Large intestine (tissue), 3 donors: ENCODE data around the gene INHA. TPM values are rescaled to one million over a fixed set of nuclear protein-coding genes. Genes with fewer than 3 reads are reported as not detected.

Experiments
- DNase-seq, 2 donors: peaks; one replicate each; pipeline versions ENCODE4 v3.0.0 to v3.0.0-alpha.2; 2013
- H3K27ac ChIP-seq: one replicate; pipeline ENCODE4 v1.5.1; 2013; ENCODE audit warnings: low read length
- H3K27me3 ChIP-seq: 2 replicates; pipeline ENCODE4 v1.6.1; 2013; ENCODE audit warnings: low read length; ENCODE audit not compliant: control insufficient read depth, insufficient read depth
- H3K36me3 ChIP-seq: 2 replicates; pipeline ENCODE4 v1.6.1; 2013; ENCODE audit warnings: low read length; ENCODE audit not compliant: control insufficient read depth, insufficient read depth
- H3K4me1 ChIP-seq: one replicate; pipeline ENCODE4 v1.6.1; 2013; ENCODE audit warnings: low read length; ENCODE audit not compliant: control insufficient read depth, insufficient read depth
- H3K4me3 ChIP-seq: one replicate; pipeline ENCODE4 v1.5.1; 2013; ENCODE audit warnings: low read length
- H3K9me3 ChIP-seq: one replicate; pipeline ENCODE4 v1.6.1; 2013; ENCODE audit warnings: mild to moderate bottlenecking, low read depth, low read length, moderate library complexity; ENCODE audit not compliant: control insufficient read depth
- WGBS: methylation state at CpG from one replicate; pipeline ENCODE4 v1.1.5; 2013; ENCODE audit warnings: low lambda C conversion rate; ENCODE audit not compliant: insufficient coverage; 5-methylcytosine and 5-hydroxymethylcytosine counted together
- polyA plus RNA-seq: library from polyadenylated mRNA; unstranded; fragments of 120-200 nt; gene quantifications from one replicate; pipeline ENCODE4 v1.2.1, GENCODE V29; 2013

The INHA gene
- polyA plus RNA-seq, 1 donor, result 1.2 TPM

GRCh38 chr2:219566640-219567039 lies 5.5 kb upstream of the INHA start:
- Histone ChIP-seq H3K4me1 (peaks cover 8% of the 10 kb centered on the region), H3K27ac (no peak overlapping the region), H3K27me3 (no peaks in the 10 kb centered on the region), H3K9me3 (peaks cover 4% of the 10 kb centered on the region), H3K36me3 (peaks cover 46% of the 10 kb centered on the region), H3K4me3 (no peak overlapping the region)
- no CpG with 5 or more reads among the region's 11 CpGs for WGBS
- DNase-seq, result no peak

GRCh38 chr2:219567131-219567530 lies 5.0 kb upstream of the INHA start:
- H3K36me3 ChIP-seq, result peaks cover 46% of the 10 kb centered on the region
- H3K4me1 ChIP-seq, result peaks cover 13% of the 10 kb centered on the region
- WGBS, result no CpG with 5 or more reads among the region's 18 CpGs
- no peak for DNase-seq
- H3K9me3 ChIP-seq, result peaks cover 4% of the 10 kb centered on the region
- H3K4me3 ChIP-seq, result no peak overlapping the region
- H3K27me3 ChIP-seq, result no peaks in the 10 kb centered on the region
- no peak overlapping the region for H3K27ac ChIP-seq

- H3K9me3 ChIP-seq, result peaks cover 4% of the 10 kb centered on the region
- H3K4me1 ChIP-seq, result peaks cover 18% of the 10 kb centered on the region
- H3K27me3 ChIP-seq, result no peaks in the 10 kb centered on the region
- peaks cover 39% of the 10 kb centered on the region for H3K36me3 ChIP-seq
- DNase-seq, result no peak
- no CpG with 5 or more reads among the region's 35 CpGs for WGBS
- no peak overlapping the region for H3K4me3 ChIP-seq
- no peak overlapping the region for H3K27ac ChIP-seq
Measured at GRCh38 chr2:219567791-219568361, 4.2 kb upstream of the INHA start.

- Histone ChIP-seq H3K27me3 (no peaks in the 10 kb centered on the region), H3K36me3 (peaks cover 31% of the 10 kb centered on the region), H3K4me3 (no peak overlapping the region), H3K9me3 (peaks cover 4% of the 10 kb centered on the region), H3K4me1 (peaks cover 18% of the 10 kb centered on the region), H3K27ac (no peak overlapping the region)
- no peak for DNase-seq
- WGBS, result no CpG with 5 or more reads among the region's 6 CpGs
Measured at GRCh38 chr2:219569041-219569440, 3.1 kb upstream of the INHA start.

- H3K9me3 ChIP-seq, result peaks cover 4% of the 10 kb centered on the region
- H3K4me1 ChIP-seq, result peaks cover 18% of the 10 kb centered on the region
- no peak for DNase-seq
- H3K4me3 ChIP-seq, result peak overlapping the region; percentile 40
- H3K27ac ChIP-seq, result no peak overlapping the region
- peaks cover 25% of the 10 kb centered on the region for H3K36me3 ChIP-seq
- H3K27me3 ChIP-seq, result no peaks in the 10 kb centered on the region
- WGBS, result no CpG with 5 or more reads among the region's 6 CpGs
Measured at GRCh38 chr2:219569635-219570034, 2.5 kb upstream of the INHA start.

- WGBS, result no CpG with 5 or more reads among the region's 95 CpGs
- Histone ChIP-seq H3K4me1 (peaks cover 18% of the 10 kb centered on the region), H3K36me3 (peaks cover 20% of the 10 kb centered on the region), H3K9me3 (peaks cover 4% of the 10 kb centered on the region), H3K4me3 (peak overlapping the region; percentile 40), H3K27me3 (no peaks in the 10 kb centered on the region), H3K27ac (no peak overlapping the region)
- peak in 1 of 2 donors; percentile 69 for DNase-seq
Measured at GRCh38 chr2:219570194-219570923, 1.8 kb upstream of the INHA start.

GRCh38 chr2:219570924-219571310 lies 1.2 kb upstream of the INHA start:
- peaks cover 4% of the 10 kb centered on the region for H3K9me3 ChIP-seq
- WGBS, result no CpG with 5 or more reads among the region's 55 CpGs
- peak overlapping the region; percentile 66 for H3K27ac ChIP-seq
- peaks cover 20% of the 10 kb centered on the region for H3K36me3 ChIP-seq
- DNase-seq, result no peak
- H3K27me3 ChIP-seq, result no peaks in the 10 kb centered on the region
- H3K4me3 ChIP-seq, result peak overlapping the region; percentile 63
- peaks cover 18% of the 10 kb centered on the region for H3K4me1 ChIP-seq

GRCh38 chr2:219571311-219572236 lies 536 bp upstream of the INHA start, which contains the start of gene OBSL1:
OBSL1 (minus strand) TSS chr2:219571539; CDS start chr2:219571232, 307 bp downstream.
- Histone ChIP-seq H3K27me3 (no peaks in the 10 kb centered on the region), H3K4me1 (peaks cover 18% of the 10 kb centered on the region), H3K27ac (peak within 1 kb of the TSS; percentile 66), H3K9me3 (peaks cover 4% of the 10 kb centered on the region), H3K36me3 (peaks cover 16% of the 10 kb centered on the region), H3K4me3 (peak within 1 kb of the TSS; percentile 63)
- peak; percentile 74 to 85 for DNase-seq
- WGBS, result no CpG with 5 or more reads among the region's 42 CpGs

- peaks cover 3% of the 10 kb centered on the region for H3K27me3 ChIP-seq
- peaks cover 4% of the 10 kb centered on the region for H3K36me3 ChIP-seq
- H3K9me3 ChIP-seq, result peaks cover 4% of the 10 kb centered on the region
- H3K27ac ChIP-seq, result no peak overlapping the region
- DNase-seq, result no peak
- no CpG with 5 or more reads among the region's 5 CpGs for WGBS
- H3K4me1 ChIP-seq, result peaks cover 26% of the 10 kb centered on the region
- no peak overlapping the region for H3K4me3 ChIP-seq
Measured at GRCh38 chr2:219573166-219573565, 1.1 kb downstream of the INHA start.
